Right lobe of liver (tissue), 6 donors: ENCODE measurements around the gene CAMTA1. TPM values are rescaled to one million over a fixed set of nuclear protein-coding genes. Genes with fewer than 3 reads are reported as not detected.
A peak's percentile ranks its signal among the peaks of the same experiment; 100 is the strongest.

ENCODE experiments used
- ATAC-seq, 4 donors: fragments of 200-7000 bp; cut with Tn5 transposase; one replicate each; pipeline ENCODE4 v1.9.1; 2020; ENCODE audit warnings: mild to moderate bottlenecking in 4 of 4, moderate library complexity in 4 of 4
- DNase-seq, 3 donors: peaks; one replicate each; pipeline ENCODE4 v3.0.0-alpha.2; 2020
- H3K27ac ChIP-seq, 3 donors: fragments of 200-600 bp; one replicate each; pipeline ENCODE4 v1.8.0; 2022
- H3K27me3 ChIP-seq, 2 donors: fragments of 200-600 bp; one replicate each; pipeline ENCODE4 v1.8.0; 2022
- H3K36me3 ChIP-seq, 4 donors: fragments of 200-600 bp; sonication (generic) in 1 of 4; one replicate each; pipeline versions ENCODE4 v1.5.1 to v1.8.0; 2017 to 2022; ENCODE audit warnings: control low read depth in 1 of 4
- H3K4me1 ChIP-seq, 4 donors: fragments of 200-600 bp; sonication (generic) in 1 of 4; one replicate each; pipeline versions ENCODE4 v1.5.1 to v1.8.0; 2017 to 2022; ENCODE audit warnings: control low read depth in 1 of 4
- H3K4me3 ChIP-seq, 3 donors: fragments of 200-600 bp; one replicate each; pipeline ENCODE4 v1.8.0; 2022
- H3K9me3 ChIP-seq, 4 donors: fragments of 200-600 bp; sonication (generic) in 1 of 4; one replicate each; pipeline versions ENCODE4 v1.5.1 to v1.8.0; 2017 to 2022; ENCODE audit warnings: control low read depth in 1 of 4
- CTCF ChIP-seq, 4 donors: fragments of 200-600 bp in 3 of 4; fragments of 450-650 bp in 1 of 4; IDR thresholded peaks; one replicate each; pipeline versions ENCODE4 v1.5.1 to v1.8.0; 2016 to 2022; ENCODE audit warnings: antibody characterized with exemption in 4 of 4, mild to moderate bottlenecking in 2 of 4
- POLR2A ChIP-seq: fragments of 450-650 bp; IDR thresholded peaks from one replicate; pipeline ENCODE4 v1.6.1; 2017; ENCODE audit warnings: antibody characterized with exemption, mild to moderate bottlenecking
- WGBS: methylation state at CpG from one replicate; pipeline ENCODE4 v1.1.6; 2018; ENCODE audit warnings: low coverage, low lambda C conversion rate; ENCODE audit not compliant: insufficient coverage; ENCODE audit errors: missing lambda C conversion rate; 5-methylcytosine and 5-hydroxymethylcytosine counted together
- intact Hi-C, 2 donors: fragments of 100-400 bp; cut with DNase I; formaldehyde crosslinking; loops; one replicate each; pipeline versions ENCODE4 v1.11.2 to v1.14.1; 2022
- total RNA-seq, 6 experiments: library from RNA; depleted of rRNA in 2 of 6; stranded (reverse); fragments of >200 nt in 2 of 6; fragmentation: NEBNext Ultra II Directional in 3 of 6; extraction: Animal tissue kit (Norgen Biotek cat#: 25700) in 3 of 6; gene quantifications; one replicate each; pipeline versions ENCODE4 v1.1.0 to v1.2.4, GENCODE V29; 2016 to 2023
- donor health status: DM: no; HTN: yes; CAD: no.
- donor health status: DM: no; HTN: no; CAD: no.
- donor health status: DM: no; HTN: no; CAD: no.
- donor health status: DM: no; HTN: yes; CAD: no.
- donor health status: DM: no; HTN: yes; CAD: no.

The CAMTA1 gene
- total RNA-seq, 6 experiments from 2014 or later: 32.3 to 49.4 (median 37.2) TPM

DNA sequence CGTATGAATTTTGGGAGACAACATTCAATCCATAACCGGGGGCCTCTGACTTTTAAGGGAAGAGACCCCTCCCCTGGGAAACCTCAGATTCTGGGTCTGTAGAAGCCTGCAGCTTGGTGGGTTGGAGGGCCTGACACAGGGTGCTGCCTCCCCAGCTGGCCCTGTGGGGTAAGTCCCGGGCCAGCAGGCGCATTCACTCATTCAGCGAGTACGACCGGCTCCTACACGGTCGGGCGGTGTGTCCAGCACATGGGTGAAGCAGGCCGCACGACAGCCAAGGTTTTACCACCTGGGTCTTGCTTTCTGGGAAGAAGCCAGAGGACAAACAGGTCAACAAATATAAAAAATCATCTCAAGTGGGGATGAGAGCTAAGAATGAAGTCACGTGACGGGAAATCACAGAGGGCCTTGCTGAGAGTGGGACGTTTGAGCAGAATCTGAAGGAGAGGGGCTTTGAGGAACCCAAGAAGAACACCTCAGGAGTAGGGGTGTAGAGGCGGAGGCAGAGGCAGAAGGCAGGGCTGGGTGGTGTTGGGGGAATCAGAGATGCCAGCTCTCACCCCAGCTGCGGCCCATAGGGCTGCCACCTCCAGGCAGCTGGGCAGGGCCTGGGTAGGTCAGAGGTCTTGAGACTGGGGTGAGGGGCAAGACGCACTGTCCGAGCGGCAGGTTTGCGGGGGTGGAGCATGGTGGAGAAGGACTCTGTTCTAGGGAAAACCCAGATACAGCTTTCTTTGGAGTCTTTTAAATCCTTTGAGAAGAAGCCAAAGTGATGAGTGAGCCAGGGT lies 652.5 kb downstream of the CAMTA1 start:
- DNase-seq: no peak
- H3K4me1 ChIP-seq: no peaks in the 10 kb centered on the region

DNA sequence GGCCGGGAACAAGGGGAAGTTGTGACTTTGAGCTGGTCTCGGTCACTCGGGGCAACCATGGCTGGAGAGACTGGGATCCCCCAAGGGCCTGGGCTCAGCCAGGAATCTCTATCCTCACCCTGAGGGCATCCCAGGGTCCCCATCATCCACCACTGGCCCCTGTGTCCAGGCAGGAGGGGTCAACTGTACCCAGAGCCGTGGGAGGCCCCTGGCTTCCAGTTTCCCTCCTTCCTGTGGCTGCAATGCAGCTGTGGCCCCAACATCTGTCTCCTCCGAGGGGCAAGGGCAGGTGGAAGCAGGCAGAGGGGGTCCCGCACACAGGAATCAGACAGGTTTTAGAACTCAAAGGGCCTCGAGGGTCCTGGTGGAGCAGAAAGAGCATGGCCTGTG lies 653.1 kb downstream of the CAMTA1 start:
- Histone ChIP-seq H3K9me3 (no peaks in the 10 kb centered on the region), H3K27me3 (no peaks in the 10 kb centered on the region), H3K4me3 (no peak overlapping the region), H3K4me1 (no peaks in the 10 kb centered on the region), H3K27ac (no peak overlapping the region), H3K36me3 (no peaks in the 10 kb centered on the region)
- TF ChIP-seq CTCF (IDR thresholded peaks at IDR 0.05): no peak
- TF ChIP-seq POLR2A: no peak
- no peak for DNase-seq
- intact Hi-C loops: no loop called here
- no peak for ATAC-seq
- 63% methylated on average over 2 of the region's 7 CpGs for WGBS

More for the DNA sequence above, 652.5 kb downstream of the CAMTA1 start:
- TF ChIP-seq CTCF (IDR thresholded peaks at IDR 0.05): no peak
- no peak for TF ChIP-seq POLR2A
- Histone ChIP-seq H3K4me3 (no peak overlapping the region), H3K27ac (no peak overlapping the region), H3K9me3 (no peaks in the 10 kb centered on the region), H3K36me3 (no peaks in the 10 kb centered on the region), H3K27me3 (no peaks in the 10 kb centered on the region)
- WGBS: 86% methylated on average over 13 of the region's 21 CpGs
- intact Hi-C loops: no loop called here
- no peak for ATAC-seq

- WGBS: no CpG with 5 or more reads among the region's 22 CpGs
- intact Hi-C loops: no loop called here
- no peaks in the 10 kb centered on the region for H3K9me3 ChIP-seq
- no peaks in the 10 kb centered on the region for H3K4me1 ChIP-seq
- no peak for DNase-seq
- no peaks in the 10 kb centered on the region for H3K36me3 ChIP-seq
- no peak overlapping the region for H3K4me3 ChIP-seq
- H3K27me3 ChIP-seq: no peaks in the 10 kb centered on the region
- peak in 1 of 4 donors; percentile 11 for ATAC-seq
- TF ChIP-seq POLR2A: no peak
- no peak for TF ChIP-seq CTCF (IDR thresholded peaks at IDR 0.05)
- H3K27ac ChIP-seq: no peak overlapping the region
Measured at GRCh38 chr1:7438921-7439655, 653.8 kb downstream of the CAMTA1 start.

- no peaks in the 10 kb centered on the region for H3K4me1 ChIP-seq
- DNase-seq (no peak), ATAC-seq (no peak)
- no peak overlapping the region for H3K27ac ChIP-seq
- no peaks in the 10 kb centered on the region for H3K9me3 ChIP-seq
- 89% methylated on average over 4 of the region's 13 CpGs for WGBS
- H3K36me3 ChIP-seq: no peaks in the 10 kb centered on the region
- intact Hi-C loops: no loop called here
- no peak for TF ChIP-seq POLR2A
- TF ChIP-seq CTCF (IDR thresholded peaks at IDR 0.05): no peak
- H3K27me3 ChIP-seq: no peaks in the 10 kb centered on the region
- no peak overlapping the region for H3K4me3 ChIP-seq
Measured at GRCh38 chr1:7440154-7440553, 654.9 kb downstream of the CAMTA1 start.
